Brain microvascular endothelial cell (primary cell): Measurements from ENCODE around the gene TBXA2R.

ENCODE experiments used
- DNase-seq: peaks from one replicate; pipeline ENCODE4 v3.0.0-alpha.2; 2020
- H3K27ac ChIP-seq: fragments of 250-450 bp; sonication (Bioruptor Pico); 2 replicates; pipeline ENCODE4 v1.5.1; 2020; ENCODE audit warnings: mild to moderate bottlenecking, moderate library complexity
- H3K27me3 ChIP-seq: fragments of 250-450 bp; sonication (Bioruptor Pico); replicated peaks from 2 replicates; pipeline ENCODE4 v1.5.1; 2020; ENCODE audit warnings: mild to moderate bottlenecking
- H3K36me3 ChIP-seq: fragments of 250-450 bp; sonication (Bioruptor Pico); replicated peaks from 2 replicates; pipeline ENCODE4 v1.5.1; 2020; ENCODE audit warnings: mild to moderate bottlenecking
- H3K4me3 ChIP-seq: 2 replicates; pipeline ENCODE4 v1.5.1; 2011; ENCODE audit warnings: low read depth, mild to moderate bottlenecking, control low read depth, low read length, moderate library complexity
- CTCF ChIP-seq: IDR thresholded peaks from 2 replicates; pipeline ENCODE4 v1.5.1; 2011; ENCODE audit warnings: low read depth, mild to moderate bottlenecking, moderate library complexity, low read length, control low read depth, inconsistent platforms; ENCODE audit errors: missing control alignments
- in situ Hi-C: cut with HindIII; loops from 2 replicates; pipeline ENCODE4 v1.10.0; 2017; ENCODE audit warnings: low sequenced_read_pairs, low pct_ligation_motif_present

Gene TBXA2R

GRCh38 chr19:3623716-3624115, 17.0 kb upstream of the TBXA2R start:
- Histone ChIP-seq H3K27me3 (no peaks in the 10 kb centered on the region), H3K27ac (no peak overlapping the region), H3K4me3 (no peak overlapping the region), H3K36me3 (peaks cover 18% of the 10 kb centered on the region)
- TF ChIP-seq CTCF = no peak
- in situ Hi-C loops = no loop called here
- no peak for DNase-seq

DNA sequence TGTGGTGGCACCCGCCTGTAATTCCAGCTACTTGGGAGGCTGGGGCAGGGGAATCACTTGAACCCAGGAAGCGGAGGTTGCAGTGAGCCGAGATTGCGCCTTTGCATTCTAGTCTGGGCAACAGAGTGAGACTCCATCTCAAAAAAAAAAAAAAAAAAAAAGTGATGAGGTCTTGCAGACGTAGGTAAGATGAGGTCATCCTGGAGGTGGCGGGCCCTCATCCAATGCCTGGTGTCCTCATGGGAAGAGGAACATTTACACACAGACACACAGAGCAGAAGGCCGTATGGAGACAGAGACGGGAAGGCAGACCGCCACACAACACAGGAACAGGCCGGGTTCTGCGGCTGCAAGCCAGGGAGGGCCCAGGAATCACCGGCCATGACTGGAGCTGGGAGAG, 15.5 kb upstream of the TBXA2R start:
- in situ Hi-C loops = no loop called here
- peaks cover 18% of the 10 kb centered on the region for H3K36me3 ChIP-seq
- TF ChIP-seq CTCF = no peak
- DNase-seq = no peak
- H3K27ac ChIP-seq = no peak overlapping the region
- no peak overlapping the region for H3K4me3 ChIP-seq
- H3K27me3 ChIP-seq = no peaks in the 10 kb centered on the region

- H3K4me3 ChIP-seq = no peak overlapping the region
- no peak overlapping the region for H3K27ac ChIP-seq
- no peaks in the 10 kb centered on the region for H3K27me3 ChIP-seq
- in situ Hi-C loops = no loop called here
- no peak for DNase-seq
- peaks cover 22% of the 10 kb centered on the region for H3K36me3 ChIP-seq
- TF ChIP-seq CTCF = no peak
Measured at GRCh38 chr19:3621689-3622088, 15.0 kb upstream of the TBXA2R start.

DNA sequence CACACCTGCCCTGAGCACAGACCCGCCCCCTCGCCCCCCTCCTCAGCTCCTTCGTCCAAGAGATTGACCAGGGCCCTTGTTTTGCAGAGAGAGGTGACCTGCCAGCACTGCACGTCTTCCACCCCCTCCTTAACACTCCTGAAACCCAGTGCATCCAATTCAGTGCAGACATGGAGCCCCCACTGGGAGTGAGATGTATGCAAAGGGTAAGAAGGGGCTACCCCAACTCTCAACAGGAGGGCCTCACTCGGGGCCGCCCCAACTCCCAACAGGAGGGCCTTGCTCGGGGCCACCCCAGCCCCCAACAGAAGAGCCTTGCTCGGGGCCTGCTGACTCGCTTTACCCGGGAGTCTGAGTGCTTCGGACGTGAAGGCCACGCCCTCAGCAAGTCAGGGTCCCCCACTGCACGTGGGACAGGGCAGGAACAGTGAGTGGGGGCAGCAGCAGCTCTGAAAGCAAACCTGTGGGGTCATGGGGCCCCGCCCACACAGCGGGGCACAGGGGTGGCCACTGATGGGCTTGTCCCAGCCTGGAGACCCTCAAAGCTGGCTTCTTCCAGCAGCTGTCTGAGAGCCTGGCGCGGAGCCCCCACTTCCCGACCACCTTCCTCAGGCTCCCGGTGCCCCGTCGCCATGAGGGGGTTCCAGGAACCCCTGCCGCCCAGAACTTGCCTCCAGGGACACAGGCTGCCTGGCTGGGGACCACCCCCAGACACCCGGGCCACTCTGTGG, 14.3 kb upstream of the TBXA2R start:
- in situ Hi-C loops = no loop called here
- Histone ChIP-seq H3K27ac (no peak overlapping the region), H3K27me3 (no peaks in the 10 kb centered on the region), H3K4me3 (no peak overlapping the region), H3K36me3 (peaks cover 22% of the 10 kb centered on the region)
- no peak for TF ChIP-seq CTCF
- no peak for DNase-seq

- Histone ChIP-seq H3K4me3 (no peak overlapping the region), H3K27me3 (no peaks in the 10 kb centered on the region), H3K27ac (no peak overlapping the region), H3K36me3 (peaks cover 22% of the 10 kb centered on the region)
- no peak for DNase-seq
- in situ Hi-C loops = no loop called here
- no peak for TF ChIP-seq CTCF
Measured at GRCh38 chr19:3620145-3620816, 13.6 kb upstream of the TBXA2R start.
